Common myeloid progenitor, CD34-positive (primary cell): ENCODE measurements around the gene LMO1.

Source experiments
- CTCF ChIA-PET: fragments of 350-600 bp; sonication (Branson Sonifier 250); formaldehyde crosslinking; loops from one replicate; lab custom pipeline; 2021; ENCODE audit warnings: antibody characterized with exemption; lab: Charles Lee
- POLR2A ChIA-PET: fragments of 350-600 bp; sonication (Branson Sonifier 250); formaldehyde crosslinking; loops from one replicate; lab custom pipeline; 2021; ENCODE audit warnings: antibody characterized with exemption; lab: Charles Lee
- DNase-seq, 3 donors: peaks; one replicate each; pipeline versions ENCODE4 v3.0.0 to v3.0.0-alpha.2; 2013
- H3K27ac ChIP-seq, 2 experiments: 1 replicate in 1 of 2; 2 replicates in 1 of 2; pipeline ENCODE4 v1.7.0; 2013; ENCODE audit warnings: inconsistent platforms in 2 of 2, low read length in 2 of 2, mild to moderate bottlenecking in 2 of 2, low read depth in 1 of 2, moderate library complexity in 1 of 2; ENCODE audit not compliant: severe bottlenecking in 2 of 2, insufficient read depth in 1 of 2, poor library complexity in 1 of 2
- H3K27me3 ChIP-seq, 5 experiments: replicated peaks in 2 of 5; 1 replicate in 3 of 5; 2 replicates in 2 of 5; pipeline versions ENCODE4 v1.6.1 to v1.7.0; 2013; ENCODE audit warnings: low read length in 4 of 5, mild to moderate bottlenecking in 2 of 5, moderate library complexity in 2 of 5, inconsistent platforms in 1 of 5; ENCODE audit not compliant: insufficient read depth in 5 of 5, control insufficient read depth in 4 of 5
- H3K36me3 ChIP-seq, 4 experiments: 1 replicate in 2 of 4; 2 replicates in 2 of 4; pipeline versions ENCODE4 v1.6.1 to v1.7.0; 2013; ENCODE audit warnings: low read length in 3 of 4, control low read depth in 1 of 4, mild to moderate bottlenecking in 1 of 4; ENCODE audit not compliant: control insufficient read depth in 4 of 4, insufficient read depth in 4 of 4
- H3K4me1 ChIP-seq, 4 experiments: 1 replicate in 3 of 4; 2 replicates in 1 of 4; pipeline versions ENCODE4 v1.6.1 to v1.7.1; 2013; ENCODE audit warnings: low read length in 3 of 4, mild to moderate bottlenecking in 3 of 4, control low read depth in 1 of 4, inconsistent platforms in 1 of 4, moderate library complexity in 1 of 4; ENCODE audit not compliant: control insufficient read depth in 4 of 4, insufficient read depth in 4 of 4; ENCODE audit errors: control extremely low read depth in 1 of 4
- H3K4me3 ChIP-seq, 7 experiments: 1 replicate in 4 of 7; 2 replicates in 3 of 7; pipeline versions ENCODE4 v1.5.1 to v1.7.0; 2013; ENCODE audit warnings: mild to moderate bottlenecking in 7 of 7, low read length in 6 of 7, moderate library complexity in 6 of 7, inconsistent platforms in 2 of 7, low read depth in 2 of 7, control low read depth in 1 of 7; ENCODE audit not compliant: insufficient read depth in 4 of 7, control insufficient read depth in 1 of 7; ENCODE audit errors: extremely low read depth in 1 of 7
- H3K9me3 ChIP-seq, 5 experiments: 1 replicate in 4 of 5; 2 replicates in 1 of 5; pipeline versions ENCODE4 v1.6.1 to v1.7.1; 2013; ENCODE audit warnings: low read length in 4 of 5, mild to moderate bottlenecking in 2 of 5, inconsistent platforms in 1 of 5, low read depth in 1 of 5, moderate library complexity in 1 of 5; ENCODE audit not compliant: control insufficient read depth in 4 of 5, insufficient read depth in 2 of 5; ENCODE audit errors: control extremely low read depth in 1 of 5
- WGBS: methylation state at CpG from one replicate; pipeline ENCODE4 v1.1.5; 2013; ENCODE audit not compliant: insufficient coverage; 5-methylcytosine and 5-hydroxymethylcytosine counted together

LMO1 gene

DNA sequence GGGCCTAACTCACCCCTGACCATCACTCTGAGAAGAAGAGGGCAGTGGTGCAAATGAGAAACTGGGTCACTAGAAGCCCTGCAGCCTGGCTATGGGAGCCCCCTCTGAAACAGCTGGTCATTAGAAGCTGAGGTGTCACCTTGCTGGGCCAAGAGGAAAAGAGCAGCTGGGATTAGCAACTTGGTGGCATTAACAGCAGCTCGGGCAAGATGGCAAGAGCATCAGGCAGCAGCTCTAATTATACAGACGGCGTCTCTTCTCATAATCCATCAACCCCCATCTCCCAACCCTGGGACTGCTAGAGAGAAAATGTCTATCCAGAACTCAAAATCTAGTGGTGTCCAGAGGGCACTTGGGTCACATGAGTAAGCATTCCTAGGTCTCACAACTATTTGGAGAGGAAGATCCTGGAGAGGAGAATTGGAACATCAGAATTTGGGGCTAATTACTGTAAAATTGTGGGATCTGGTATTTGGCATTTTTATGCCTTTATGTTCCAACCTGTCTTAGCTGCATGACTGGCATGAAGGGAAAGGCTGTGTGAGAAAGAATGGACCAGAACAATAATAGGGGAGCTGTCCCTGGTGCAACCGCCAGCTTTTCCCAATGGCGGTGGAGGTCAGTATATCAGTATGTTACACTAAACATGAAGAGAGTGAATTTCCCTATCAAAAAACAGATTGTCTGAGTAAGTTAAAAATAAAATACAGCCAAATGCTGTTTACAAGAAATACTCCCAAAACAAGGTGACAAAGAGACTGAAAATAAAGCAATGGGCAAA lies 7.6 kb upstream of the LMO1 start:
- WGBS: 100% methylated on average over 3 of the region's 5 CpGs
- no peak for DNase-seq
- ChIA-PET POLR2A (no interaction called here), CTCF (interaction anchor here (0.7 to 1.6 kb wide), 5 partner anchors 8 to 51 kb away, joined by 3 to 5 read pairs (median 3); no protein-coding TSS in a partner anchor)
- Histone ChIP-seq H3K36me3 (no peaks in the 10 kb centered on the region), H3K4me3 (no peak overlapping the region), H3K27ac (no peak overlapping the region), H3K27me3 (peaks cover 3 to 51% (median 35%) of the 10 kb centered on the region in 5 experiments), H3K4me1 (peaks cover 0 to 17% (median 12%) of the 10 kb centered on the region in 4 experiments), H3K9me3 (peaks cover 0 to 5% (median 0%) of the 10 kb centered on the region in 5 experiments)

DNA sequence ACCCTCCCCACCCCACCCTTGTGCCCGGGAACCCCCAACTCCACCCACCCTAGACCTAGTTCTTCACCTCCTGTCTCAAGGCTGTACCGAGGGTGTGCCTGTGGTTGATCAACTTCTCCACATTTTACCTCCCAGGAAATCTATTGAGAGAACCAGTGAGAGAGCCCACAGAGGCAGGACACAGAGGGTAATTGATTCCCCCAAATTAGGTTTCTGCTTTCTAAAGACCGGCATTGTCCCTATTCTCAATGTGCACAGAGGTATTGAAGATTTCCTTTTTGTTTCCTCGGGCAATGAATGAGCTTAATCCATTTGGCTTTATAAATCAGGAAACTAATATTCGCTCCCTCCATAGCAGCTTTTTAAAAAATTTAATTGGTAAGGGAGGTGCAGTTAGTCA lies 6.0 kb upstream of the LMO1 start:
- Histone ChIP-seq H3K36me3 (no peaks in the 10 kb centered on the region), H3K27me3 (peaks cover 3 to 67% (median 37%) of the 10 kb centered on the region in 5 experiments), H3K4me3 (no peak overlapping the region), H3K27ac (no peak overlapping the region), H3K4me1 (peaks cover 0 to 17% (median 12%) of the 10 kb centered on the region in 4 experiments), H3K9me3 (peaks cover 0 to 5% (median 0%) of the 10 kb centered on the region in 5 experiments)
- ChIA-PET CTCF (interaction anchor here (0.6 to 1.0 kb wide), 3 partner anchors 41 to 61 kb away, joined by 3 to 4 read pairs (median 3); no protein-coding TSS in a partner anchor), POLR2A (interaction anchor here (0.6 kb wide), 1 partner anchor 47 kb away, joined by 3 read pairs; no protein-coding TSS in a partner anchor)
- no peak for DNase-seq
- 96% methylated on average over 3 of the region's 5 CpGs for WGBS

DNA sequence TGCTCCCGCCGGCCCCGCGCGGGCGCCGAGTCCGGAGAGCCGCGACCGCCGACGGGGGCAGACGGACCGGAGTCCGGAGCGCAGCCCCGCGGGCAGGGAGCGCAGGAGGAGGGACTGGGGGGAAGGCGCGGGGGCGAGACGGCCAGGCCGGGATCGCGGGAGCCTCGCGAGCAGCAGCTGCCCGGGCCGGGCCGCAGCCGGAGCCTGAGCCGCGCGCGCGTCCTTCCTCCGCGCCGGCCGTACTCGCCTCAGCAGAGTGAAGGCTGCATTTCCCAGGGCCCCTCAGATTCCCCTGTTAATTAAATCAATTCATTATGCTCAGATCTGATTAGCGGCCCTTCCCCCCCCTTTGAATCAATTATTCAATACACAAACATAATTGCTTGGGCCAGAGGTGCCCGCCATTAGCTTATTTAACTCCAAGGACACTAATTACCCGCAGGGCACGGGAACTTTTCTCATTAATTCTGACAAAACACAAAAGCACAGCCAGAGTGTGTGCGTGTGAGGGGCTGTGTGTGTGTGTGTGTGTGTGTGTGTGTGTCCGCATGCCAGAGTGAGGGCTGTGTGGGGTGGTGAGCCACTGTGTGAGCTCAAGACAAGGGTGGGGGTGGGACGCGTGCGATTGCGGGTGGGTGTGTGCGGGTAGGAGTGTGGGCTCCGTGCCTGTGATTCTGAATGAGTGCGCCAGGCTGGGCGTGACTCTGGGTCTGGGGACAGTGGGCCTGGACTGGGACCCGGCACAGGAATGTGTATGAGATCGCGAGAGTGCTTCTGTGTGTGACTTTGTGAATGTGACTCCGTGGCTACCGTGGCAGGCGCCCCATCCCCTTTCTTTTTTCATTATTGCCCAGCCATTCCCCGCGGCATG lies 5.1 kb upstream of the LMO1 start:
- WGBS: 12% methylated on average over 56 of the region's 65 CpGs
- peak in 2 of 3 donors; percentile 28 to 52 for DNase-seq
- H3K9me3 ChIP-seq: no peaks in the 10 kb centered on the region
- peak overlapping the region; percentile 19 to 68 (median 48) for H3K4me3 ChIP-seq
- no peaks in the 10 kb centered on the region for H3K36me3 ChIP-seq
- no peak overlapping the region for H3K27ac ChIP-seq
- H3K27me3 ChIP-seq: peaks cover 3 to 74% (median 42%) of the 10 kb centered on the region in 5 experiments
- ChIA-PET POLR2A (no interaction called here), CTCF (interaction anchor here (0.7 to 1.0 kb wide), 2 partner anchors 33 to 45 kb away, joined by 3 read pairs; no protein-coding TSS in a partner anchor)
- H3K4me1 ChIP-seq: peaks cover 0 to 20% (median 13%) of the 10 kb centered on the region in 4 experiments

DNA sequence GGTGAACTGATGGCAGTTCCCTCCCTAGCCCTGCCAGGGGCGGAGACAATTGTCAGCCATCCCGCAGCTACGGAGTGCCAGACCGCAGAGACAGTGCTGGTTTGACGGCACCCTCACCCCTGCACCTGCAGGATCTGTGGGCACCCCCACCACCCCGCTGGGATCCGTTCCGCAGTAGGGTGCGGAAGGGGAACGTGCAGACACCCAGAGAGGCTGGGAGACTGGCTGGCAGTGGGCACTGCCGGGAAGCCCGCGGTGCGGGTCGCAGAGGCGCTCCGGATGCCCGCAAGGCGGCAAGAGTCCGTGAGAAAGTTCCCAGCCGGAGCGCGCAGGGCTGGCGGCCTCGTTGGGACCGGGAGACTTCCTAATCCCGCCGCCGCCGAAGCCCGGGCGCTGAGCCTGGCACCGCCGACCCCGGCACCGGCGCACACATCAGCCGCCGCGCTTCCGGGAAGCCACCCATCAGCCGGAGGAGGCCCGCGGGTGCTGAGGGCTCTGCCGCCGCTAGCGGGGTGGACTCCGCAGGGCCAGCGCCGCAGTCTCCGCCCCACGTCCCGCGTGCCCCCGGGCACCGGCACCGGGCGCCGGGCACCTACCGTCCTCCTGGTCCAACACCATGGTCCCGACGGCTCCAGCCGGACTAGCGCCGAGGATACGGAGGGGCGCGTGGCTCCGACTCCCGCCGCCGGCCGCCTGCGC lies 4.3 kb upstream of the LMO1 start:
- ChIA-PET POLR2A (no interaction called here), CTCF (interaction anchor here (0.7 to 6.0 kb wide), 5 partner anchors 21 to 44 kb away, joined by 3 to 99 read pairs (median 4); no protein-coding TSS in a partner anchor)
- DNase-seq: peak; percentile 17 to 65 (median 47)
- H3K36me3 ChIP-seq: no peaks in the 10 kb centered on the region
- under 1% methylated on average over 62 of the region's 74 CpGs for WGBS
- peaks cover 3 to 74% (median 42%) of the 10 kb centered on the region in 5 experiments for H3K27me3 ChIP-seq
- H3K4me3 ChIP-seq: peak overlapping the region; percentile 19 to 68 (median 48)
- H3K4me1 ChIP-seq: peaks cover 4 to 27% (median 19%) of the 10 kb centered on the region in 4 experiments
- no peaks in the 10 kb centered on the region for H3K9me3 ChIP-seq
- H3K27ac ChIP-seq: no peak overlapping the region

DNA sequence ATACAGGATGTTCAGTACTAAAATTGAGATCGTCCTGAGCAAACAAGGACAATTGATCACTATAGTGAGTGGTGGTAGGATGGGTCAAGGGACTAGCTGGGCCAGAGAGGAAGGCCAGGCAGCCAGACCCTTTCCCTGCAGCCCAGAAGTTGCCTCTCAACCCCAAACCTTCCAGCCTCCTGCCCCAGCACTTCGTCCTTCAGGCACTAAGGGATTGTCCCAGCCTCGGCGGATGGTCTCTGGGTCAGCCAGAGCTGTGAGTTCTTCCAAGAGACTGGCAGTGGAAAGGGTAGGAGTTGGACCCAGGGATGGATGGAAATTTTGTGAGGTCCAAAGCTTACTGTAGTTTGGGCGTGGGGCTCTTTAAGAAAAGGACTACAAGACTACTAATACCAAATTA lies 3.6 kb upstream of the LMO1 start:
- Histone ChIP-seq H3K27me3 (peaks cover 3 to 80% (median 44%) of the 10 kb centered on the region in 5 experiments), H3K27ac (no peak overlapping the region), H3K9me3 (no peaks in the 10 kb centered on the region), H3K4me3 (peak overlapping the region in 2 of 7 experiments; percentile 61 to 63), H3K36me3 (no peaks in the 10 kb centered on the region), H3K4me1 (peaks cover 4 to 33% (median 26%) of the 10 kb centered on the region in 4 experiments)
- ChIA-PET POLR2A (no interaction called here), CTCF (interaction anchor here (0.9 to 6.0 kb wide), 5 partner anchors 13 to 57 kb away, joined by 3 to 99 read pairs (median 4); no protein-coding TSS in a partner anchor)
- WGBS: no CpG with 5 or more reads among the region's 5 CpGs
- DNase-seq: no peak
